GM19240 (cell line): Measurements from ENCODE around the gene DAB1.

ENCODE experiments used
- DNase-seq: peaks from one replicate; pipeline ENCODE4 v3.0.0; 2011; ENCODE audit warnings: low spot score; ENCODE audit not compliant: insufficient read length

The DAB1 gene

GRCh38 chr1:56986397-56986796 is 437.5 kb downstream of the DAB1 start:
- no peak for DNase-seq

DNA sequence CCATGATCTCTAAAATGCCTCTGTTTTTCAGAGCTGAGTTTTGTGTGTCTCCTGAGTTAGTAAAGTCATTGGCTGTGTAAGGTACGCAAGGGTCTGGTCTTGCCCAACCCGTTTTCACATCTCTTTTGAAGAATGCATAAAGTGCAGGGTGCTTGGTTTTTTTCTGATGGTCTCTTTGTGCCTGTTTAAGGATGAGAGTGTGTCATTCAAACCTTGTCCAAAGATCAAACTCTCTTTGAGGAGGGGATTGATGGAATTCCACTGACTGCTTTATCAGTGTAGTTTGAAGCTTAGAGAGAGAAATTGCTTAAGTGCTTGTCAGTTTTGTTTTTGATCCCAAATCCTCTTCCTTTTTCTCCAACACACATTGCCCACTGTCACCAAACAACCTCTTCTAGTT is 438.0 kb downstream of the DAB1 start:
- DNase-seq, result no peak

- no peak for DNase-seq
These were observed 440.4 kb downstream of the DAB1 start for GRCh38 chr1:56983484-56983883.

GRCh38 chr1:56979986-56980755 is 443.7 kb downstream of the DAB1 start:
- DNase-seq, result no peak

- no peak for DNase-seq
These were observed 445.0 kb downstream of the DAB1 start for GRCh38 chr1:56978819-56979218.

DNA sequence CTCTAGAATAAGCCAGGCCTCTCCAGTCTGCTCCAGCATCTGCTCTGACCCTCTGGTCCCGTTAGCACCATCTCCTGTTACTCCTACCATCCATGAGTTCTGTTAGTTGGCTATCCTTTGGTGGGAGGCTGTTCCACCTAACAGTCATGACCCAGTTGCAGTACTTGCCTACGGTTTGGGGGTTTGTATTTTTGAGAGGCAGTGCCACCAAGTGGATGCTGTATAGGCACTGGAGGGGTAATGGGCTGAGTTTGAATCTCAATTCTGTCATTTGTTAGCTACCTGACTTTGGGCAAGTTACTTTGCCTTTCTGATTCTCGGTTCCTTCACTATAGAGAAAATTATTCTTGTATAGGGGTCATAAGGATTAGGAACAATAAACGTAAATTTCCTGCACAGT is 445.9 kb downstream of the DAB1 start:
- DNase-seq, result no peak

- no peak for DNase-seq
These were observed 448.4 kb downstream of the DAB1 start for GRCh38 chr1:56975446-56975845.

- DNase-seq, result no peak
These were observed 449.7 kb downstream of the DAB1 start for GRCh38 chr1:56973923-56974742.

DNA sequence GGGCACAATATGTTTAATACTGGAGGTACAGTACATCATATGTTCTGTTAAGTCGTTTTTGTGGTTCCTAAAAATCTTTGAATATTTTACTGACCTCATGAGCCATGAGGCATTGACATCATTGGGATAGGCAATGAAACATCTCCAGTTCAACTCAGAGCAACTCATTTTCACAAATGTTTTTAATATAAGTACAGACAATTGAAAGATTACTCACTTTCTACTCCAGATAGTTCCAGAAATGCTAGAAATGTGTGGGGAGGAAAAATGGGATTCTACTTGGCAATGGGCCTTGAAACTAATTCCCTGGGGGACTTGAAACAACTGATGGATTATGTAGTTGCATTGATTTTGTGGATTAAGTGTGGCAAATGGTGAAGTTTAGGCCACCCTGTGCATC is 450.9 kb downstream of the DAB1 start:
- DNase-seq, result no peak

DNA sequence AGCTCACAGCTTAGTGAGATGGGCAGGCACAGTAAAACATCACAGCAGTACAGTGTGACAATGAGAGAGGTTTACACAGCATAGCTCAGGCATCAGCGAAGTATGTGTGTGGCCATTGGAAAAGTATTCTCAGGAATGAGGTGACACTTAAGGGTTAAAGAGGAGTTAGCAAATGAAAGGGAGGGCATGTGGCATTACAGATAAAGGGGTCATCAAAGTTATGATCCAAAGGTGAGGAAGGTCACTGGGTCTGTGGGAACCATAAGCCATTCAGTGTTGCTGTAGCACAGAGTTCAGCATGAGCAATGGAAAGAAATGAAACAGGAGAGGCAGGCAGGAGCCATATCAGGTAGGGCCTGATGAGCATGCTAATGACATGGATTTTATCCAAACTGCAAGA is 453.6 kb downstream of the DAB1 start:
- DNase-seq, result no peak

DNA sequence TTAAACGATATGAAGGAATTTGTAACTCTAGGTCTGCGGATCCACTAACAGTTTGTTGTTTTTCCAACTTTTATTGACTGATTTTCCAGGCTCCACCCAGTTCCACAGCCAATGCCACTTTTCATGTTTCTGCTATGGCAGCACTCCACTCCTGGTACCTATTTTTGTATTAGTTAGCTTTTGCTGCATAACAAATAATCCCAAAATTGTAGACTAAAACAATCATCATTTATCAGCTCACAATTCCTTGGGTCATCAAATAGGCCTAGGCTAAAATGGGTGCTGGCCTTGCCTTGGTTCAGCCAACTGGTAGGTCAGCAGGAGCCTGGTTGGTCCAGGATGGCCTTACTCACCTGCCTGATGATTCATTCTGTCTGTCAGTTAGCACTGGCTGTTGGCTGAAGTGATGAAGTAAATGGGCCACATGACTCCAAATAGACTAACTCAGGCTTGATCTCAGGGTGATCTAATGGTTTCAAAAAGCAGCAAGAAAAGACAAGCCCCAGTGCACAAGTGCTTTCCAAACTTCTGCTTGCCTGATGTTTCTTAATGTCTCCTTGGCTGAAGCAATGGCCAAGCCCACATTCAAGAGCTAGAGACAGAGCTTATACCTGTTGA is 454.9 kb downstream of the DAB1 start:
- no peak for DNase-seq

DNA sequence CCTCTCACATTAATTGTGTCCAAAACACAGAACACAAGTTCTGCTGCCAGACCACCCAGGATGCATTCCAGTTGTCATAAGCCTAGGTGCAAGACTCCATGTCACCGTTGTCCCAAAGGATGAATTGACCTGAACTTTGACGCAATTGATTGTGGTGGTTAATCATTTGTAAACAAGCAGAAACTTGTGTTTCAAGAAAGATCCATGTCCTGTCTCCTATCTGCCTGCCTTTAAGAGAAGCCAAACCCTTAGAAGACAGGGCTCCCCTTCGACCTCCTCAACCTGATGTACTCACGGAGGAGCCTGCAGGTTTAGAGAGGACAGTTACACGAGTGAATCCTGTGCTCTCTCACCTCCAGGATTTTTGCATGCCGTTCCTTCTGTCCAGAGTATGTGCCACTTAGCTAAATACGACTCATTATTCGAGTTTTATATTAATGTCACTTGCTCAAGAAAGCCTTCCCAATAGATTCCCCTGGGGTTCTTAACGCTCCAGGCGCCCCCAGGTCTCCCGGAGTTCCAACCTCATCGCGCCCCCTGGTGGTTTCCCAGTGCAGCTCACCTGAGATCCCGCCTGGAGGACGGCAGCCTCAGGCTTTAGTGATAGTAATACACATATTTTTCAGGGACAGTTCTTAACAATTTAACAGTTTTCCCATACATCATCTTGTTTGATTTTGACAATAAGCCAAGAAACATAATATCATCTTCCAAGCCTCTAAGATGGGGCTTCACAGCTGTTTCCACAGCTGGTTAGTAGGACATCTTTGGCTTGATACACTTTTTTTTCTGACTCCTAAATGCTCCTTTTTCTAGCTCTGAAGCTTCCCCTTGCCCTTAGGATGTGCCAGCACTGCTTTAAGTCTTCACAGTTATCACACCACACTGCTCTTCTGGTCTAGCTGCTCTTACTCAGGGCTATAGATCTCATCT is 455.7 kb downstream of the DAB1 start:
- no peak for DNase-seq

GRCh38 chr1:56967355-56967754 is 456.5 kb downstream of the DAB1 start:
- no peak for DNase-seq

- no peak for DNase-seq
These were observed 457.2 kb downstream of the DAB1 start for GRCh38 chr1:56966698-56966999.

DNA sequence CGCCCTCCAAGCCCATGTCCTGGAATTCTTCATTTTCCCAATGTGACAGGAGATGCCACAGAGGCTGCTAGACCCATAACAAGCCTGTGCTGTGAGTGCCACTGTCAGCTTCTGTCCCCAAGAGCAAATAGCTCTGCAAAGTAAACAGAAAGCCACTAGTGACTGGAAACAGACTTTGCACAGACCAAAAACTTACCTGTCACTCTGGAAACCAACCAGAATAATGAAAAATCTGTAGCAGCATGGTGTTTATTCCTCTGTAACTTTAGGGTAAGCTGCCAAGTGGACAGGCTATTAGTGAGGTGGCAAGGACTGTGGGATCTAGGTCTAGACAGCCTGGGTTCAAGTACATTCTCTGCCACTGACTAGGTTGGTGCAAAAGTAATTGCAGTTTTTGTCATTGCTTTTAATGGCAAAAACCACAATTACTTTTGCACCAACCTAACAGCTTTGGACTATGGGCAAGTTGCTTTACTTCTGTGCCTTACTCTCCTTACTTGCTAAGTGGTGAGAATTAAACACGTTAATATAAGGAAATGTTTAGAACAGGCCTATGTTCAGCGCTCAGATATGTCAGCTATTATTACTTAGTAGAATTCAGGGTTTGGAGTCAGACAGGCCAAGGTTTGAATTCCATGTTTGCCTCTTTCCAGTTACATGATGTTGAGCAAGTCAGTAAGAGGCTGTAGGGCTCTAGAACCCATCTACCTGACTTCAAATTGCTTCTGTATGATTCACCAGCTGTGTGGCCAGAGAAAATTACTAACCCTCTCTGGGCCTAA is 457.8 kb downstream of the DAB1 start, which contains the start of gene C8B:
TSS of gene C8B (minus strand) at position 100 of the 782 bp plus-strand sequence. CDS start at position 33, 67 bp downstream.
- no peak for DNase-seq

DNA sequence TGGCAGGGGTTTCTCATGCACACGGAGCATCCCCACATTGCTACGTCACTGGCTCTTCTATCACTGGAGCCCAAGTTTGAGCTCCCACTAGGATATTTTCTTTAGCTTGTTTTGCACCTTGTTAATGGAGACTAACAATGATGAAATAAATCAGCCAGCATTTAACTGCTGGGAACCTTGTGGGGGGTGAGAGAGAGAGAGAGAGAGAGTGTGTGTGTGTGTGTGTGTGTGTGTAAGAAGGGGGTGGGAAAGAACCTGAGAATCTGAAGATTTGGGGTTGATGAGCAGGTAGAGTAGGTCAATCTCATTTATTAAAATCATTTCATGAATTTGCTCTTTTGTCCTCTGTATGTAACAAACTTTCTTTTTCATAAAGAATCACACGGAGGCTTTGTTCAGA is 458.7 kb downstream of the DAB1 start:
- DNase-seq, result no peak

DNA sequence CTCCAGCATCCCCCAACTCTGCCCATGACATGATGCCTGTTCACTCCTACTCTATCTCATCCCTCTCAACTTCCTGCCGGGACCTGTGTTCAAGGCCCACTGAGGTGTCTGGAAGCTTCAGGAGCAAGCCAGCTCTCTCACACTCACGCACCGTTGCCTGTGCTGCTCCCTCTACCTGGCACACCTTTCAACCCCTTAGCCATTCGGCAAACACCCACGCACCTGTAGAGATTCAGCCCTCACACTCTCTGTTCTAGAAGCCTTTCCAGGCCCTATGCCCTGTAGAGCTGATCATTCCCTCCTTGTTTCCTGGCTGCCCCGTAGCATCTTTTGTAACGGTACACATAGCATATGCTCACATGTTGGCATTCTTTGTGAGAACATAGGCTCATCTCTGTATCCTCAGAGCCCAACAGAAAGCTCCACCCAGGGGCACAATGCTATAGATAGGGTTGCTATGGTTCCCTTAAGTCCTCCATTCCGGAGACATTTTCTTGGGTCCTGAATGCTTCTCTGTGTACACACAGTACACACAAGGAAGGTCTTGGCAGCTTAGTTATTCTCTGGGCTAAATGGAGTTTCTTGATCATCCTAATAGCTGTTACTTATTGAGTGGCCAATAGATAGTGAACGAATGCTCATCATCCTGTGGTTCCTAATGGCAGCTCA is 459.4 kb downstream of the DAB1 start:
- no peak for DNase-seq

DNA sequence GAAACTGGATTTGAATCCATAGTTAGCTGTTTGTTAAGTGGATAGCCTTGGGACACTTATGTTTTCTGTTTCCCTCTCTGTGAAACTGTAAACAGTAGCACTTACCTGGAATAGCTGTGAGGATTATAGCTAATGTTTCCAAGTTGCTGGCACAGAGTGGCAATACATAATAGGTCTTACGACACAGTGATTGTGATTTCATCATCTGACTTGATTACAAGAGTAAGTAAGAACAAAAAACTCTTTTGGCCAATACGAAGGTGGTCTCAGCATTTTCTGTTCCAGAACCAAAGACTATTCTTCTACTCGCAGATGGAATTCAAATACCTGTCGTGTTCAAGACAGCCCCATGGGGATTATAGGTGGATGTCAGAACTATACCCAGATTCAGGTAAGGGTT is 460.2 kb downstream of the DAB1 start:
- no peak for DNase-seq

DNA sequence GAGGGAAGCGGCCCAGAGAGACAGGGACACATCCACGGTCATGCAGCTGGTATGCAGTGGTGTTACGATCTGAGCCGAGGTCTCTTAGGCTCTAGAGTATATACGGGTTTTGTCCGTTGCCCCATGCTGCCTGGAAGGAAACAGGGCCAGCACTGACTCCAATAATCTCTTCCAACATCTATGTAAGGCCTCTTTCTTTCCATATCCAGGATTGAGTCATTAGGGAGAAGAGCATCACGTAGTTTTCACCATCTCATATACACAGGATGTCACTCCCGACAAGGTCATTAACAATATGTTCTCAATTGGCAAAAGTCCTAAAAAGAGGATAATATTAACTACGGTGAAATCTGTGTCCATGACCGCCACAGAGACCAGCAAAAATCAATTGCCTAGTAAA is 462.4 kb downstream of the DAB1 start:
- DNase-seq, result no peak

GRCh38 chr1:56958526-56958925 is 465.3 kb downstream of the DAB1 start:
- DNase-seq, result no peak
